Measurements from ENCODE around the gene IFT81.
A peak's percentile ranks its signal among the peaks of the same experiment; 100 is the strongest.

Gene IFT81

DNA sequence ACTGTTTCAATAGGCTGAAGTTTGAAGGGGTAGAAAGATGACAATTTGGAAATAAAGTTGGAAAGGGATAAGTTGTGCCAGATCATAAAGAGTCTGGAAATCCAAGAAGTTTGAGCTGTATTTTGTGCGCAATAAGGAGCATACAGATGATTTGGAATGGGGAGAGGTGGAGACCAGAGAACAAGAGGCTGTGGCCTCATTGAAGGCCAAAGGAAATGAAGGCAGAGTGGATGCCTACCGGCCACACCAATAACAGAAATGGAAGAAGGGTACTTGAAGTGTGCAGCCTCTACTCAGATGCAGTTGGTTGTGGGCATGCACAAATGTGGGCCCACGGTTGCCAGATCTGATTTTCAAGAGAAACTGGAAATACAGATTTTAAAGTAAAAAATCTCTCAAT is 2.4 kb downstream of the IFT81 start:
- TF ChIP-seq POLR2A (IDR thresholded peaks at IDR 0.05; ENCODE audit: low read depth, low read length) (no peak), POLR2AphosphoS5 (IDR thresholded peaks at IDR 0.05; ENCODE audit: low read depth, low read length) (no peak), TAF1 (IDR thresholded peaks at IDR 0.05; ENCODE audit: borderline replicate concordance, low read depth, low read length) (no peak)
- DNase-seq (ENCODE audit: insufficient read length) (no peak), FAIRE-seq (no peak)

DNA sequence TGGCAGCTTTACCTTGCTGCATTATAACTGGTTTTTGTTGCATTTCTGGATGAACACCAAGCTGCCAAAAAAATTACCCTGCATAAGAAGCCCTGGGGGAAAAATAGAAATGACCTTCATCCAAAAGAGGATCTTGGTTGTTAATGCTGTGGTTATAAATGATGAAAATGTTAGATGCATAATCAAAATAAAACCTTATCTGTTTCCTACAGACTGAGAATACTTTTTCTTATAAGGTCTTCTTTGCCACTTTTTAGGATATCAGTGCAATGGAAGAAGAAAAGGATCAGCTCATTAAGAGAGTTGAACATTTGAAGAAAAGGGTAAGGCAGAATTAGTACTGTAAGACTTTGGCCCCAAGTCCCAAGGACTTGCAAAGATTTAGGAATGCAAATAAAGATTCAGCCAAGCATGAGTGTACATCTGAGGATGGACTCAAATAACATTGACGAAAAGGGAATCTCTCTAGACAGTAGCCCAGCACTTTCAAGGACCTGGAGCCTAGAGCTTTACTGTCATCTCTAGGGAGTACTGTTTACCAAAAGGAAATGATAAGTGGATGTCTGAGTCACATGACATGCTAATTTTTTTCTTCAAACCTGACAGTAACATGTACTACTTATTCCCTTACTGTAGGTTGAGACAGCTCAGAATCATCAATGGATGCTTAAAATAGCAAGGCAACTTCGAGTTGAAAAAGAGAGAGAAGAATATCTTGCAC is 10.7 kb downstream of the IFT81 start:
- DNase-seq (ENCODE audit: insufficient read length) (no peak), FAIRE-seq (no peak)

GRCh38 chr12:110135806-110136205 is 11.6 kb downstream of the IFT81 start:
- no peak for FAIRE-seq
- TF ChIP-seq TAF1 (IDR thresholded peaks at IDR 0.05; ENCODE audit: borderline replicate concordance, low read depth, low read length) (no peak), POLR2A (IDR thresholded peaks at IDR 0.05; ENCODE audit: low read depth, low read length) (no peak), POLR2AphosphoS5 (IDR thresholded peaks at IDR 0.05; ENCODE audit: low read depth, low read length) (no peak)
- no peak for DNase-seq (ENCODE audit: insufficient read length)

More for the DNA sequence above, 10.7 kb downstream of the IFT81 start:
- TF ChIP-seq POLR2A (IDR thresholded peaks at IDR 0.05; ENCODE audit: low read depth, low read length) (no peak), TAF1 (IDR thresholded peaks at IDR 0.05; ENCODE audit: borderline replicate concordance, low read depth, low read length) (no peak), POLR2AphosphoS5 (IDR thresholded peaks at IDR 0.05; ENCODE audit: low read depth, low read length) (no peak)

- DNase-seq (ENCODE audit: insufficient read length) (no peak), FAIRE-seq (no peak)
- TF ChIP-seq POLR2AphosphoS5 (IDR thresholded peaks at IDR 0.05; ENCODE audit: low read depth, low read length) (no peak), TAF1 (IDR thresholded peaks at IDR 0.05; ENCODE audit: borderline replicate concordance, low read depth, low read length) (no peak), POLR2A (IDR thresholded peaks at IDR 0.05; ENCODE audit: low read depth, low read length) (no peak)
Measured at GRCh38 chr12:110137786-110138185, 13.6 kb downstream of the IFT81 start.

GRCh38 chr12:110141389-110141788 is 17.2 kb downstream of the IFT81 start:
- FAIRE-seq (no peak), DNase-seq (ENCODE audit: insufficient read length) (no peak)
- no peak for TF ChIP-seq TAF1 (IDR thresholded peaks at IDR 0.05; ENCODE audit: borderline replicate concordance, low read depth, low read length)
- TF ChIP-seq POLR2A (IDR thresholded peaks at IDR 0.05; ENCODE audit: low read depth, low read length) = no peak
- no peak for TF ChIP-seq POLR2AphosphoS5 (IDR thresholded peaks at IDR 0.05; ENCODE audit: low read depth, low read length)

GRCh38 chr12:110146986-110147385 is 22.8 kb downstream of the IFT81 start:
- FAIRE-seq (no peak), DNase-seq (ENCODE audit: insufficient read length) (no peak)

GRCh38 chr12:110149086-110149660 is 25.0 kb downstream of the IFT81 start:
- TF ChIP-seq TAF1 (IDR thresholded peaks at IDR 0.05; ENCODE audit: borderline replicate concordance, low read depth, low read length) = no peak
- no peak for TF ChIP-seq POLR2AphosphoS5 (IDR thresholded peaks at IDR 0.05; ENCODE audit: low read depth, low read length)
- TF ChIP-seq POLR2A (IDR thresholded peaks at IDR 0.05; ENCODE audit: low read depth, low read length) = no peak
- FAIRE-seq (peak; percentile 40), DNase-seq (ENCODE audit: insufficient read length) (no peak)

More at GRCh38 chr12:110146986-110147385, 22.8 kb downstream of the IFT81 start:
- no peak for TF ChIP-seq TAF1 (IDR thresholded peaks at IDR 0.05; ENCODE audit: borderline replicate concordance, low read depth, low read length)
- TF ChIP-seq POLR2AphosphoS5 (IDR thresholded peaks at IDR 0.05; ENCODE audit: low read depth, low read length) = no peak
- no peak for TF ChIP-seq POLR2A (IDR thresholded peaks at IDR 0.05; ENCODE audit: low read depth, low read length)

GRCh38 chr12:110156766-110157165 is 32.6 kb downstream of the IFT81 start:
- no peak for FAIRE-seq
- no peak for TF ChIP-seq TAF1 (IDR thresholded peaks at IDR 0.05; ENCODE audit: borderline replicate concordance, low read depth, low read length)
- no peak for TF ChIP-seq POLR2A (IDR thresholded peaks at IDR 0.05; ENCODE audit: low read depth, low read length)
- no peak for TF ChIP-seq POLR2AphosphoS5 (IDR thresholded peaks at IDR 0.05; ENCODE audit: low read depth, low read length)

DNA sequence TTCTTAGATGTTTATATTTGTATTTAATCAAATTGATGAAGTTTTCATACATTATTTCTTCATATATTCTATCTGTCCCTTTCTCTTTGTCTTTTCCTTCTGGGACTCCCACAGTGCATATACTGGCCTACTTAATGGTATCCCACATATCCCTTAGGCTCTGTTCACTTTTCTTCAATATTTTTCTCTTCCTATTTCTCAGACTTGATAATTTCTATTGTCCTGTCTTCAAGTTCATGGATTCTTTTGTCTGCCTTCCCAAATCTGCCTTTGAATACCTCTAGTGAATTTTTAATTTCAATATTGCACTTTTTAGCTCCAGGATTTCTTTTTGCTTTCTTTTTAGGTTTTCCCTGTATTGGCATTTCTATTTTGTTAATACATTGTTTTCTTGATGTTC is 33.4 kb downstream of the IFT81 start:
- DNase-seq (ENCODE audit: insufficient read length) (no peak), FAIRE-seq (no peak)
- TF ChIP-seq POLR2AphosphoS5 (IDR thresholded peaks at IDR 0.05; ENCODE audit: low read depth, low read length) = no peak
- no peak for TF ChIP-seq POLR2A (IDR thresholded peaks at IDR 0.05; ENCODE audit: low read depth, low read length)
- TF ChIP-seq TAF1 (IDR thresholded peaks at IDR 0.05; ENCODE audit: borderline replicate concordance, low read depth, low read length) = no peak

More at GRCh38 chr12:110156766-110157165, 32.6 kb downstream of the IFT81 start:
- no peak for DNase-seq (ENCODE audit: insufficient read length)

- no peak for FAIRE-seq
- DNase-seq (ENCODE audit: insufficient read length) = no peak
- TF ChIP-seq POLR2AphosphoS5 (IDR thresholded peaks at IDR 0.05; ENCODE audit: low read depth, low read length) (no peak), TAF1 (IDR thresholded peaks at IDR 0.05; ENCODE audit: borderline replicate concordance, low read depth, low read length) (no peak), POLR2A (IDR thresholded peaks at IDR 0.05; ENCODE audit: low read depth, low read length) (no peak)
Measured at GRCh38 chr12:110159671-110160245, 35.6 kb downstream of the IFT81 start.

DNA sequence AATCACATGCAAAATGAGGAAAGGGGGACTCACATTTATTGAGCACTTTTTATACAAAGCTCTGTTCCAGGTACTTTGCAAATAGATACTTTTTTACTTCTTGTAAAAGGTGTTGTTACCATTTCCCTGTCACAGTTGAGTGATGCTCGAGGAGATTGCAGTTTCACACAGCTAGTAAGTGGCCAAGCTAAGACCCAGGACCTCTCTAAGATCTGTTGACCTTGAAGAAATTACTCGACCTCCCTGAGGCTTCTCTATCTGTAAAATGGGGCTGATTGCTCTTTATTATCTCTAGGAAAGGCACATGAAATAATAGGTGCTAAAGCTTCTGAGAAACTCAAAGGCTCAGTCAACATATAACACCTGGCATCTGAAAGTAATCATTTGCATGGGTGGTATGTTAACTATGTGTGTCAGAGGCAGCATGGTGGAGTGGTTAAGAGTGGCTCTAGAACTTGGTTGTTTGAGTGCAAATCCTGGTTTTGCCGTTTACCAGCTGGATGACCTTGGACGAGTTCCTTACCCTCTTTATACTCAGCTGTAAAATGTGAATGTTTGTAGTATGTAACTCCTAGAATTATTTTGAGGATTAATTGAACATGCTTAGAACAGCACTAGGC is 41.5 kb downstream of the IFT81 start:
- TF ChIP-seq TAF1 (IDR thresholded peaks at IDR 0.05; ENCODE audit: borderline replicate concordance, low read depth, low read length) (no peak), POLR2A (IDR thresholded peaks at IDR 0.05; ENCODE audit: low read depth, low read length) (no peak), POLR2AphosphoS5 (IDR thresholded peaks at IDR 0.05; ENCODE audit: low read depth, low read length) (no peak)
- FAIRE-seq (peak; percentile 87), DNase-seq (ENCODE audit: insufficient read length) (peak; percentile 9)

Measured in GM12892 (cell line).